Muscle layer of colon (tissue), 2 donors: ENCODE measurements around the gene DPP3.
A peak's percentile ranks its signal among the peaks of the same experiment; 100 is the strongest.
"Not testable (repeated sequence)": the region's sequence is repeated elsewhere in the genome, so short reads cannot be mapped to it uniquely, and the experiment has no call there.

ENCODE experiments used
- H3K27ac ChIP-seq: one replicate; pipeline ENCODE4 v1.7.0; 2013; ENCODE audit warnings: low read depth, mild to moderate bottlenecking, low read length, moderate library complexity
- H3K27me3 ChIP-seq, 2 donors: one replicate each; pipeline ENCODE4 v1.7.0; 2013; ENCODE audit warnings: low read length in 2 of 2, mild to moderate bottlenecking in 2 of 2; ENCODE audit not compliant: insufficient read depth in 2 of 2, control insufficient read depth in 1 of 2
- H3K36me3 ChIP-seq: one replicate; pipeline ENCODE4 v1.7.0; 2013; ENCODE audit warnings: mild to moderate bottlenecking, low read length; ENCODE audit not compliant: insufficient read depth
- H3K4me1 ChIP-seq: one replicate; pipeline ENCODE4 v1.7.0; 2013; ENCODE audit warnings: mild to moderate bottlenecking, low read length; ENCODE audit not compliant: insufficient read depth
- H3K4me3 ChIP-seq, 2 donors: one replicate each; pipeline ENCODE4 v1.7.0; 2013; ENCODE audit warnings: low read length in 2 of 2, low read depth in 1 of 2, mild to moderate bottlenecking in 1 of 2, moderate library complexity in 1 of 2
- H3K9ac ChIP-seq: one replicate; pipeline ENCODE4 v1.7.0; 2013; ENCODE audit warnings: low read length
- H3K9me3 ChIP-seq: one replicate; pipeline ENCODE4 v1.7.0; 2013; ENCODE audit warnings: mild to moderate bottlenecking, low read length
- donor health status: abdominal sarcoma.
- donor health status: Adenocarcinoma of cecum.

The DPP3 gene, protein sequence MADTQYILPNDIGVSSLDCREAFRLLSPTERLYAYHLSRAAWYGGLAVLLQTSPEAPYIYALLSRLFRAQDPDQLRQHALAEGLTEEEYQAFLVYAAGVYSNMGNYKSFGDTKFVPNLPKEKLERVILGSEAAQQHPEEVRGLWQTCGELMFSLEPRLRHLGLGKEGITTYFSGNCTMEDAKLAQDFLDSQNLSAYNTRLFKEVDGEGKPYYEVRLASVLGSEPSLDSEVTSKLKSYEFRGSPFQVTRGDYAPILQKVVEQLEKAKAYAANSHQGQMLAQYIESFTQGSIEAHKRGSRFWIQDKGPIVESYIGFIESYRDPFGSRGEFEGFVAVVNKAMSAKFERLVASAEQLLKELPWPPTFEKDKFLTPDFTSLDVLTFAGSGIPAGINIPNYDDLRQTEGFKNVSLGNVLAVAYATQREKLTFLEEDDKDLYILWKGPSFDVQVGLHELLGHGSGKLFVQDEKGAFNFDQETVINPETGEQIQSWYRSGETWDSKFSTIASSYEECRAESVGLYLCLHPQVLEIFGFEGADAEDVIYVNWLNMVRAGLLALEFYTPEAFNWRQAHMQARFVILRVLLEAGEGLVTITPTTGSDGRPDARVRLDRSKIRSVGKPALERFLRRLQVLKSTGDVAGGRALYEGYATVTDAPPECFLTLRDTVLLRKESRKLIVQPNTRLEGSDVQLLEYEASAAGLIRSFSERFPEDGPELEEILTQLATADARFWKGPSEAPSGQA

DNA sequence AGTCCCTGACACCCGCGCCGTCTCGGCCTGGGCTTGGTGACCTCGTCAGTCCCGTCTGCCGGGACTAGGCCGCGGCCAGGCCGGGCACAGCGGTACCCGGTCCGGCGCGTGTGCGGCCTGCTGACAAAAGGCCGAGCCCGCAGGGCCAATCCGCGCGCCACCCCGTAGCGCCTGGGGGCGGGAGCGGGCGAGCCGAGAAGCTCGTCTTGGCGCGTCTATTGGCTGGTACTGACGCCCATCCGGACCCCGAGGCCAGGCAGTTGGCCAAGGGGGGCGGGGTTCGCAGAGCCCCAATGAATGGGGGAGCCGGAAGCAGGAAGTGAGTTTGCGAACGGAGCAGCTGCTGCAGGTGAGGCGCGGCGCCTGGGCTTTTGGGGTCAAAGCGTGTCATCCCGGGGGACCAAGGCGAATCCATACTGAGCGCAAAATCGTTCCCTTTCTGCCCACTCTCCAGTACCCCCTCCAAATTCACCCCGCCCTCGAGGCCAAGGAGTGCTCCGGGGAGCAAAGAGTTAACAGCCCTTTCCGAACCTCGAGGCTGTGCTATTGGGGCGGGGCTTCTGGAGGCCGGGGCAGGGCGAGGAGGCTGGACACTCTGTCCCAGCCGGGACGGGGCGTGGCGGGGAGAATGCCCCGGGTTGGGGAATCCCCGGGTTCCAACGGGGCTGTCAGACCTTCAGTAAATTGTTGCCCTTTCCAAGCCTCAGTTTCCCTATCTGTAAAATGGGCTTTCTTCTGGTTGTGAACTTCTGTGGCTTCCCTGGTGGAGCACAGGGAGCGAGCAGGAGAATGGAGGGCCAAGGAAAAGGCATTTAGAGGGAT, at the start of gene DPP3:
Gene DPP3, plus strand, starts transcription at position 318 of the 822 bp plus-strand sequence. CDS start 1,767 bp downstream, outside the sequence.
- peak within 1 kb of the TSS; percentile 92 for H3K27ac ChIP-seq
- H3K9me3 ChIP-seq: no peaks in the 10 kb centered on the region
- H3K4me3 ChIP-seq: peak within 1 kb of the TSS; percentile 96 to 98
- peaks cover 14% of the 10 kb centered on the region for H3K4me1 ChIP-seq
- H3K36me3 ChIP-seq: no peaks in the 10 kb centered on the region
- no peaks in the 10 kb centered on the region for H3K27me3 ChIP-seq
- peak within 1 kb of the TSS; percentile 99 for H3K9ac ChIP-seq

DNA sequence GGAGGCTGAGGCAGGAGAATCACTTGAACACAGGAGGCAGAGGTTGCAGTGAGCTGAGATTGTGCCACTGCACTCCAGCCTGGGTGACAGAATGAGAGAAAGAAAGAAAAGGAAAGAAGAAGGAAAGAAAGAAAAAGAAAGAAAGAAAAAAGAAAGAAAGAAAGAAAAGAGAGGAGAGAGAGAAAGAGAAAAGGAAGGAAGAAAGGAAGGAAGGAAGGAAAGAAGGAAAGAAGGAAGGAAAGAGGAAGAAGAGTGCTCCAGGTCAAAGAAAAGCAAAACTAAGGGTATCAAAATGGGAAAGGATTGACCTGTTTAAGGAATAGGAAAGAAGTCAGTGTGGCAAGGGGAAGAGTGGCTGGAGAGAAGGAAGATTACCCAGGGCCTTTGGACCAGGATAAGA, 48.9 kb upstream of the DPP3 start:
- H3K27ac ChIP-seq, H3K27me3 ChIP-seq, H3K9ac ChIP-seq, H3K4me1 ChIP-seq, H3K9me3 ChIP-seq, H3K4me3 ChIP-seq: not testable (repeated sequence)
- peaks cover 27% of the 10 kb centered on the region for H3K36me3 ChIP-seq

DNA sequence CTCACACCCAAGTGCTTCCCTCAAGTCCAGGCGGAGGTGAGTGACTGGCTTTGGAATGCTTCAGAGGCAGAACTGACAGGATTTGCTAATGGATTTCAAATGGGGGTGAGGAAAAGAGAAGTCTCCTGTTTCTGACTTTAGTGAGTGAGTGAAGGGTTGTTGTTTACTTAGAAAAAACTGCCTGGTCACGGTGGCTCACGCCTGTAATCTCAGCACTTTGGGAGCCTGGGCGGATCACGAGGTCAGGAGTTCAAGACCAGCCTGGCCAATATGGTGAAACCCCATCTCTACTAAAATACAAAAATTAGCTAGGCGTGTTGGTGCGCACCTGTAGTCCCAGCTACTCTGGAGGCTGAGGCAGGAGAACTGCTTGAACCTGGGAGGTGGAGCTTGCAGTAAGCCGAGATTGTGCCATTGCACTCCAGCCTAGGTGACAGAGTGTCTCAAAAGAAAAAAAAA, 48.3 kb upstream of the DPP3 start:
- H3K36me3 ChIP-seq: peaks cover 28% of the 10 kb centered on the region
- not testable (repeated sequence) for H3K9ac ChIP-seq, H3K4me1 ChIP-seq, H3K9me3 ChIP-seq, H3K27me3 ChIP-seq, H3K4me3 ChIP-seq, H3K27ac ChIP-seq

DNA sequence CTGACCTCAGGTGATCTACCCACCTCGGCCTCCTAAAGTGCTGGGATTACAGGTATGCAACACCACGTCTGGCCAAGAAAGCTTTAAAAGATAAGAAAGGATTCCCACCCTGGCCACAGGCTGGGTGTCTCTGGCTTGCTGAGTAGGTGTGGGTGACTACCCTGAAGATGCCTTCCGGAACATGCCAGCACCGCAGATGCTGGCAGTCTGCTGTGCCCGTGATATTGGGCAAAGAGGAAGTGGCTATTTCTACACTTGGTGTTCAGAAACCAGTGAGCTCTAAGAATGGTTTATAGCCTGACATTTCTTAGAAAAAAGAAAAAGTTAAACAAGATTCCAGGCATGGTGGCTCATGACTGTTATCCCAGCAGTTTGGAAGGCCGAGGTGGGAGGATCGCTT, 47.6 kb upstream of the DPP3 start:
- Histone ChIP-seq H3K27me3 (no peaks in the 10 kb centered on the region), H3K4me3 (no peak overlapping the region), H3K36me3 (peaks cover 29% of the 10 kb centered on the region)

DNA sequence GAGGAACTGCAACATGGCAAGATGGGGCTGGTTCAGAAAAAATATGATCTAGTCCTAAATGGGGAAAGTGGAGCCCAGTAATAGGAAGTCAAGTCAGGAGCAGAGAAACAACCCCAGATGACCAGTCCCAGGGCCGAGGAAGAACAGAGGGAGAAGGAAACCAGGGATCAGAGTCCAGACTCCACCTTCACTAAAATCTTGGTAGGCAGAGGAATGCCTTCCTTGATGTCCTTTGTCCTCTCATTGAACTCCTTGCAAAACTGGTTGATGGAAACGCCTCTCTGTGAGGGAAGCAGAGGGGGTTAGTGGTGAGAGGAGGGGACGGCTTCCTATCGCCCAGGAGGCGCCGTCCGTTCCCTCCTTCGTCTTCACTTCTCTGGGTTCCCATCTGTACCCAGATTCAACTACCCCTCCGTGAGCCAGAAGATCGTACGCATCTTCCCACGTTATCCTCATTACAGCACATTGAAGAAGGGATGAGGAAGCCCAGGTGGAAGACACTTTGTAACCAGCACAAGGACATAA, 42.2 kb upstream of the DPP3 start:
- peak overlapping the region; percentile 80 for H3K9ac ChIP-seq
- H3K27me3 ChIP-seq: no peaks in the 10 kb centered on the region
- H3K9me3 ChIP-seq: no peaks in the 10 kb centered on the region
- peaks cover 8% of the 10 kb centered on the region for H3K4me1 ChIP-seq
- H3K27ac ChIP-seq: peak overlapping the region; percentile 82
- peak overlapping the region; percentile 60 to 96 for H3K4me3 ChIP-seq
- peaks cover 25% of the 10 kb centered on the region for H3K36me3 ChIP-seq

More for the DNA sequence above, 47.6 kb upstream of the DPP3 start:
- H3K9ac ChIP-seq: no peak overlapping the region
- H3K27ac ChIP-seq: no peak overlapping the region
- peaks cover under 1% of the 10 kb centered on the region for H3K4me1 ChIP-seq
- no peaks in the 10 kb centered on the region for H3K9me3 ChIP-seq

DNA sequence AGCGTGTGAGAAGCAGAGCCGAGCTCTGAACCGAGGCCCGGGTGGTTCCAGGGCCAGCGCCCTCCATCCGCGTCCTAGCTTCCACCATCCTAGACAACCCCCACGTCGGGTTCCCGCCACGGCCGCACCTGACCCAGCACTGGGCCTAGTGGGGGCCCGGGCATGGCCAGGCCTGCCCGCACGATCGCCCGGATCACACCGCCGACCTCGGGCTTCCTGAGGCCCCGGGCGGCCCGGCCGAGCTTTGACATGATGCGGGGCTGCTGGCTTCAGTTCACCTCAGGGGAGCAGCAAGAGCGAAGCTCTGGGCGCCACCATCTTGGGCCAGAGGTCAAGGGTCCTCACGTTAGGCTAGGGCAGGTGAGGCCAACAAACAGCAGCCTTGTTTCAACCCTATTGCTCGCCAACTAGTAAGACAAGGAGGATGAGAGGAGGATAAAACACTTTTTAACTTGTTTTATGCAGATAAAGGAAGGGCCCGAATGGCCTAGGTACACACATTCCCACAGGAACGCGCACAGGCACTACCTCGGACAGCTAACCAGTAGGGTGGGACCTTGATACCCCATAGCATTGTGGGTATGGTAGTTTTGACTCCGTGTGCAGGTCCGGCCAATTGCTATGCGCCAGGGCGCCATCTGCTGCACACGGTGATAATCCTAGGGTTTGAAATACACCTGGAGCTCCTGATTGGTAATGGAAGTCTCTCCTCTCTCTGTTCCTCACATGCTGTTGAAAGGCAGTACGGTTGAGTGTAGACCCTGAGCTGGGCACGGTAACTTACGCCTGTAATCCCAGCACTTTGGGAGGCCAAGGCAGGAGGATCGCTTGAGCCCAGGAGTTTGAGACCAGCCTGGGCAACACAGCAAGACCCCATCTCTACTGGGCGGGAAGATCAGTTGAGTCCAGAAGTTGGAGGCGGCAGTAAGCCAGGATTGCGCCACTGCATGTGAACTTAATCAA, 41.4 kb upstream of the DPP3 start, which contains the start of gene MRPL11:
Gene MRPL11, minus strand, starts transcription at position 345 of the 963 bp plus-strand sequence. Its CDS starts 94 bp downstream, at position 251.
- peak within 1 kb of the TSS; percentile 80 for H3K9ac ChIP-seq
- H3K36me3 ChIP-seq: peaks cover 25% of the 10 kb centered on the region
- H3K27ac ChIP-seq: peak within 1 kb of the TSS; percentile 82
- no peaks in the 10 kb centered on the region for H3K27me3 ChIP-seq
- H3K4me1 ChIP-seq: peaks cover 8% of the 10 kb centered on the region
- H3K9me3 ChIP-seq: no peaks in the 10 kb centered on the region
- H3K4me3 ChIP-seq: peak within 1 kb of the TSS; percentile 60 to 96

DNA sequence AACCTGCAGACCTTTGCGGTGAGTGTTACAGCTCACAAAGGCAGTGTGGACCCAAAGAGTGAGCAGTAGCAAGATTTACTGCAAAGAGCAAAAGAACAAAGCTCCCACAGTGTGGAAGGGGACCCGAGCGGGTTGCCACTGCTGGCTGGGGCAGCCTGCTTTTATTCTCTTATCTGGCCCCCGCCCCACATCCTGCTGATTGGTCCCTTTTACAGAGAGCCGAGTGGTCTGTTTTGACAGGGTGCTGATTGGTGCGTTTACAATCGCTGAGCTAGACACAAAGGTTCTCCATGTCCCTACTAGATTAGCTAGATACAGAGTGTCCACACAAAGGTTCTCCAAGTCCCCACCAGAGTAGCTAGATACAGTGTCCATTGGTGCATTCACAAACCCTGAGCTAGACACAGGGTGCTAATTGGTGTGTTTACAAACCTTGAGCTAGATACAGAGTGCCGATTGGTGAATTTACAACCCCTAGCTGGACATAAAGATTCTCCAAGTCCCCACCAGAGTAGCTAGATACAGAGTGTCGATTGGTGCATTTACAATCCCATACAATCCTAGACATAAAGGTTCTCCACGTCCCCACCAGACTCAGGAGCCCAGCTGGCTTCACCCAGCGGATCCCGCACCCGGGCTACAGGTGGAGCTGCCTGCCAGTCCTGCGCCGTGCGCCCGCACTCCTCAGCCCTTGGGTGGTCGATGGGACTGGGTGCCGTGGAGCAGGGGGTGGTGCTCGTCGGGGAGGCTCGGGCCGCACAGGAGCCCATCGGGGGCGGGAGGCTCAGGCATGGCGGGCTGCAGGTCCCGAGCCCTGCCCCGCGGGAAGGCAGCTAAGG, 39.9 kb upstream of the DPP3 start:
- peaks cover 18% of the 10 kb centered on the region for H3K36me3 ChIP-seq
- H3K27me3 ChIP-seq, H3K9ac ChIP-seq, H3K9me3 ChIP-seq, H3K4me1 ChIP-seq, H3K27ac ChIP-seq, H3K4me3 ChIP-seq: not testable (repeated sequence)

DNA sequence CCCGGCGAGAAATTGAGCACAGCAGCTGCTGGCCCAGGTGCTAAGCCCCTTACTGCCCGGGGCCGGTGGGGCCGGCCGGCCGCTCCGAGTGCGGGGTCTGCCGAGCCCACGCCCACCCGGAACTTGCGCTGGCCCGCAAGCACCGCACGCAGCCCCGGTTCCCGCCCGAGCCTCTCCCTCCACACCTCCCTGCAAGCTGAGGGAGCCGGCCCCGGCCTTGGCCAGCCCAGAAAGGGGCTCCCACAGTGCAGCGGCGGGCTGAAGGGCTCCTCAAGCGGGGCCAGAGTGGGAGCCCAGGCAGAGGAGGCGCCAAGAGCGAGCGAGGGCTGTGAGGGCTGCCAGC, 39.3 kb upstream of the DPP3 start:
- not testable (repeated sequence) for H3K9ac ChIP-seq, H3K27ac ChIP-seq, H3K4me1 ChIP-seq, H3K27me3 ChIP-seq, H3K9me3 ChIP-seq, H3K4me3 ChIP-seq
- H3K36me3 ChIP-seq: peaks cover 12% of the 10 kb centered on the region

DNA sequence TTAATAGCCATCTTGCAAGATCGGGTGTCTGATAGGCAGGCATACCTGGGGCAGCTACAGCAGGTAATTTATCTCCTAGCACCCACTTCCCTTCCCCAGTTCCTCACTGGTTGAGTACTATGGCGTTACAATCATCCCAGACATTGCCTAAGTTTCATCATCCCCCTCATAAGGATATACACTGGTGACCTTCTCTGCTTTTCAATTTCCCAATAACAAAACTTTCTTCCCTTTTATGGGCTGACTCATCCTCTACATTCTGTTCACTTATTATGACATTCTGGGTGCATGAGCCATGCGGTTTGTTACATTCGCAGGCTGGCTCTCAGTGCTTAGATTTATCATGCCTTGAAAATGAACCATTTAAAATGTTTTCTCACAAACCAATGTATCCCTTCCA, 36.6 kb upstream of the DPP3 start:
- Histone ChIP-seq H3K27ac (no peak overlapping the region), H3K27me3 (no peaks in the 10 kb centered on the region), H3K4me1 (no peaks in the 10 kb centered on the region), H3K9me3 (no peaks in the 10 kb centered on the region), H3K4me3 (no peak overlapping the region), H3K36me3 (no peaks in the 10 kb centered on the region), H3K9ac (no peak overlapping the region)

DNA sequence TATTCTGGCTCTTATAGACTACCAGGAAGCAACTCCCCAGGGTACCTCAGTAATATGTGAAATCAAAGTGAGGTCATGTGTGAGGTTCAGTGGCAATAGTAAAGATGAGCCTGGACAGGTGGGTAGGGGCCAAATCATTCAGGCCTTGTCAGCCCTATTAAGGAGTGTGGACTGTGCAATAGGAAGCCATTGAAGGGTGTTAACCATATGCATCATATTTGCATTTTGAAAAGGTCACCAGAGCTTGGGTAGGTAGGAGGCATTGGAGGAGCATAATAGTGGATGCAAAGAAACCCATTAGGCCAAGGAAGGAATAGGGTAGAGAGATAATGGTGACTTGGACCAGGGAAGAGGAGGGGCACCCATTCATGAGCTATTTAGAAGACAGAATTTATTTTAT, 33.2 kb upstream of the DPP3 start:
- Histone ChIP-seq H3K9ac (no peak overlapping the region), H3K4me1 (no peaks in the 10 kb centered on the region), H3K9me3 (no peaks in the 10 kb centered on the region), H3K4me3 (no peak overlapping the region), H3K27ac (no peak overlapping the region), H3K27me3 (no peaks in the 10 kb centered on the region), H3K36me3 (no peaks in the 10 kb centered on the region)
